Glutamatergic neuron (in vitro differentiated cells): ENCODE results near the gene TBX1. TPM values are rescaled to one million over a fixed set of nuclear protein-coding genes. Genes with fewer than 3 reads are reported as not detected.

Experiments
- DNase-seq: peaks from one replicate; pipeline ENCODE4 v3.0.0; 2022
- H3K27ac Mint-ChIP-seq: one replicate; pipeline ENCODE4 v1.8.0; 2020; ENCODE audit warnings: mild to moderate bottlenecking, mixed read lengths, inconsistent platforms; ENCODE audit not compliant: unreplicated experiment
- H3K27me3 Mint-ChIP-seq: one replicate; pipeline ENCODE4 v1.8.0; 2020; ENCODE audit warnings: mild to moderate bottlenecking, moderate library complexity, mixed read lengths, inconsistent platforms; ENCODE audit not compliant: unreplicated experiment
- H3K36me3 Mint-ChIP-seq: one replicate; pipeline ENCODE4 v1.8.0; 2020; ENCODE audit warnings: mild to moderate bottlenecking, mixed read lengths, inconsistent platforms; ENCODE audit not compliant: unreplicated experiment
- H3K4me1 Mint-ChIP-seq: one replicate; pipeline ENCODE4 v1.8.0; 2020; ENCODE audit warnings: mild to moderate bottlenecking, low read depth, mixed read lengths, inconsistent platforms; ENCODE audit not compliant: unreplicated experiment
- H3K4me3 Mint-ChIP-seq: one replicate; pipeline ENCODE4 v1.8.0; 2020; ENCODE audit warnings: mild to moderate bottlenecking, mixed read lengths, inconsistent platforms; ENCODE audit not compliant: unreplicated experiment
- H3K9me3 Mint-ChIP-seq: one replicate; pipeline ENCODE4 v1.8.0; 2020; ENCODE audit warnings: mild to moderate bottlenecking, moderate library complexity, mixed read lengths, inconsistent platforms; ENCODE audit not compliant: unreplicated experiment
- total RNA-seq: library from RNA; stranded (reverse); fragmentation: NEBNext Ultra II Directional; extraction: Animal tissue kit (Norgen Biotek cat#: 25700); gene quantifications from one replicate; pipeline ENCODE4 v1.2.1, GENCODE V29; 2021; ENCODE audit not compliant: unreplicated experiment
- TF ChIP-seq, protein P1 (sequence below): fragments of 200-600 bp; sonication (generic); IDR thresholded peaks from one replicate; pipeline ENCODE4 v1.5.0; 2021; ENCODE audit not compliant: partially characterized antibody, unreplicated experiment

Gene TBX1
- total RNA-seq, 1 donor from 2014 or later, result 2.4 TPM

DNA sequence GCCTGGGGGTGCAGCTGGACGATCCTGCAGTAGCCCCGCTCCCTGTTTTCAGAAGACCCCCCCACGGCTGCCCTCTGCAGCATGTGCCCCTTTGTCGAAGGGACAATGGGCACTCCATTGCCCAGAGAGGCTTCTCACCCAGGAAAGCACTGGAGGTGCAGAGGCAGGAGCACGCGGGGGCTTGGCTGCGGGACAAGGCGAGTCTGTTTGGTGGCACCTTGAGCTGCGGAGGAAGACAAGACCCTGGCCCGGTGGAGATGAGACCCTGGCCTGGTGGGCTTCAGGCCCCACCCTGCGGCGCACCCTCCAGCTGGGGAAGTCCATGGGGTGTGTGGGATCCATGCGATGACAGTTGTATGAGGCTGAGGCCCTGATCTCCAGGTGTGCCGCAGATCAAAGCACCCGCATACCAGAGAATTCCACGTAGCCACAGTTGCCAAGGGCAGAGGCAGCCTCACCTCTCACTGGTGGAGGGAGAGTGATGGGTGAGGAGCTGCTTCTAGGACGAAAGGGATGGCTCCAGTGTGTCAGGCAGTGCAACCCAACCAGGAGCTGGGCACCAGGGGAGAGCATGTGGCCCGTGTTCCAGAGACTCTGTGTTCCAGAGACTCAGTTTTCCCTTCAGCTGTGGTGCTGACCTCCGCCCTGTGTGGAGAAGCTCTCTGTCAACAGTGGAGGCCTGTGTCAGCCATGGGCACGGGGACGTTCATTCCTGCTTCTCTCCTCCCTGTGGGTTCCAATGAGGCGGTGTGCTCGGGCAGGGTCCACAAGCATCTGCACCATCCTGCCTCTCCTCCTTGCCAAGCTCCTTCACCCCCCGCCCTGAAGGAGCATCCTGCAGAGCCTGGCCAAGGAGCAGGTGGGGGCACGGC lies 10.0 kb downstream of the TBX1 start:
- peaks cover 10% of the 10 kb centered on the region for H3K27me3 Mint-ChIP-seq

DNA sequence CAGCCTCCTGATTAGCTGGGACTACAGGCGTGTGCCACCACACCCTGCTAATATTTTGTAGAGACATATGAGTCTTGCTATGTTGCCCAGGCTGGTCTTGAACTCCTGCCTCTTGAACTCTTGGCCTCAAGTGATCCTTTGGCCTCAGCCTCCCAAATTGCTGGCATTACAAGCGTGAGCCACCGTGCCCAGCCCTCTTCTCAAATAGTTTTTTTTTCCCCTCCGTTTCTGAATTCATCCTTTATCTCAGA lies 11.8 kb downstream of the TBX1 start:
- no peak for DNase-seq

More for the DNA sequence above, 10.0 kb downstream of the TBX1 start:
- DNase-seq, result no peak
- TF ChIP-seq, protein P1, sequence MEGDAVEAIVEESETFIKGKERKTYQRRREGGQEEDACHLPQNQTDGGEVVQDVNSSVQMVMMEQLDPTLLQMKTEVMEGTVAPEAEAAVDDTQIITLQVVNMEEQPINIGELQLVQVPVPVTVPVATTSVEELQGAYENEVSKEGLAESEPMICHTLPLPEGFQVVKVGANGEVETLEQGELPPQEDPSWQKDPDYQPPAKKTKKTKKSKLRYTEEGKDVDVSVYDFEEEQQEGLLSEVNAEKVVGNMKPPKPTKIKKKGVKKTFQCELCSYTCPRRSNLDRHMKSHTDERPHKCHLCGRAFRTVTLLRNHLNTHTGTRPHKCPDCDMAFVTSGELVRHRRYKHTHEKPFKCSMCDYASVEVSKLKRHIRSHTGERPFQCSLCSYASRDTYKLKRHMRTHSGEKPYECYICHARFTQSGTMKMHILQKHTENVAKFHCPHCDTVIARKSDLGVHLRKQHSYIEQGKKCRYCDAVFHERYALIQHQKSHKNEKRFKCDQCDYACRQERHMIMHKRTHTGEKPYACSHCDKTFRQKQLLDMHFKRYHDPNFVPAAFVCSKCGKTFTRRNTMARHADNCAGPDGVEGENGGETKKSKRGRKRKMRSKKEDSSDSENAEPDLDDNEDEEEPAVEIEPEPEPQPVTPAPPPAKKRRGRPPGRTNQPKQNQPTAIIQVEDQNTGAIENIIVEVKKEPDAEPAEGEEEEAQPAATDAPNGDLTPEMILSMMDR, result no peak
- H3K4me3 Mint-ChIP-seq, result no peak overlapping the region
- H3K9me3 Mint-ChIP-seq, result peaks cover 7% of the 10 kb centered on the region
- no peak overlapping the region for H3K27ac Mint-ChIP-seq
- H3K36me3 Mint-ChIP-seq, result peaks cover 5% of the 10 kb centered on the region
- H3K4me1 Mint-ChIP-seq, result peaks cover 1% of the 10 kb centered on the region

DNA sequence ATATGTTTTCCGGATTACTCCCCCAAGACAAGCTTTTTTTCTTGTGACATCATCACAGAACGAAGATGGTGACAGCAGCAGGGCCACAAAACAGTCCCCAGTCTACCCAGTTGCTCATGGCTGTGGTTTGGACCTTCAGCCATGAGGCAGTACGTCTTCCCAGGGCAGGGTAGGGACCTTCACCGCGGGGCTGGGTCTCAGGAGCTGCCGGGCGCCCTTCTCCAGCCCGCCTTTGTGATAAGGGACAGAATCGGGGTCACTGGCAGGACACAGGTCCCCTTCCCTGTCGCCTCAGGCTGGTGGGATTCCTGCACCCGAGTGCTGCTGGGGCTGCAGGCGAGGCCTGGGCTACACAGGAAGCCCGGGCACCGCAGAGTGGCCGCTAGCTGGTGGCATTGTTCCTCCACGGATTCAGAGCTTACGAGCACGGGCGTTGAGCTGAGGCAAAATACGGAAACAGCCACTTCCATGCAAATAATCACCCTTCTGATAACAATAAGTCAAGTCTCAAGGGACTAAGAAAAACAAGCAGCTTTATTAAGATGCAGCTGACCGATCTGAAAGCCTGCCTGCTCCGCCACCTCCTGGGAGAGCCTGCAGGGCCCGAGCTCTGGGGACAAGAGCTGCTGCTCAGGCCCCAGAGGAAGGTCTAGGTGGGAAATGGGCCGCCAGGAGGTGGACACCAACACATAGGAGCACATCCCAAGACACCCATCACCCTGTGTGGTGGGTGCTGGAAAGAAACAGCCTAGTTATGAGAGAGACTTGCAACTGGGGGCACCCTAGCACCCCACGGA lies 12.3 kb downstream of the TBX1 start:
- Mint-ChIP-seq H3K4me1 (peaks cover 1% of the 10 kb centered on the region), H3K4me3 (no peak overlapping the region), H3K27me3 (peaks cover 11% of the 10 kb centered on the region), H3K27ac (no peak overlapping the region), H3K36me3 (peaks cover 5% of the 10 kb centered on the region), H3K9me3 (peaks cover 7% of the 10 kb centered on the region)
- TF ChIP-seq, protein P1, result no peak
- no peak for DNase-seq

More for the DNA sequence above, 11.8 kb downstream of the TBX1 start:
- Mint-ChIP-seq H3K36me3 (peaks cover 5% of the 10 kb centered on the region), H3K27ac (no peak overlapping the region), H3K27me3 (peaks cover 10% of the 10 kb centered on the region), H3K9me3 (peaks cover 7% of the 10 kb centered on the region), H3K4me1 (peaks cover 1% of the 10 kb centered on the region), H3K4me3 (no peak overlapping the region)
- TF ChIP-seq, protein P1, result no peak

DNA sequence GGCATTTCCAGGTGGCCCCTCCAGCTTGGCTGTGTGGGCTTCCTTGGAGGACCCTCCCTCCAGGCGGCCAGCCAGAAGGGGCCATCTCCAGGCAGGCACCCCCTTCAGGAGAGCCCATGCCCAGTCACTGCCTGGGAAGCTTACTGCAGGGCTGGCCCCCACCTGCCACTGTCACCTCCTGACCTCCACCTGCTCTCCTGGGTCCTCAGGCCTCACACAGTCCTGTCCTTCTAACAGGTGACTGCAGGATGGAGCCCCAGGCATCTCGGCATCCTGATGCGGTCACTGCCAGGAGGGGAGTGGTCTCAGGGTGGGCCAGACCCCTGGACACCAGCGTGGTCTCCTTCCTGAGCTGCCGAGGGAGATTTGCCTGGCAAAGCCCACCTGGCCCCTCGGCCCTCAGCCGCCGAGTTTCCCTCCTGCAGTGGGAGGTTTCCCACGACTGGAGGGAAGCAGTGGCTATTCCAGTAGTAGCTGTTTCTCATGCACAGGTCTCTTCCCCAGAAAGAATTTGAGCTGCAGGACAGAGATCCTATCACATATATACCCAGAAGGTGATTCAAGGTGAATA lies 13.0 kb downstream of the TBX1 start:
- Mint-ChIP-seq H3K36me3 (peaks cover 5% of the 10 kb centered on the region), H3K27ac (no peak overlapping the region), H3K27me3 (peaks cover 16% of the 10 kb centered on the region), H3K9me3 (peaks cover 7% of the 10 kb centered on the region), H3K4me1 (peaks cover 1% of the 10 kb centered on the region), H3K4me3 (no peak overlapping the region)
- TF ChIP-seq, protein P1, result no peak
- no peak for DNase-seq

DNA sequence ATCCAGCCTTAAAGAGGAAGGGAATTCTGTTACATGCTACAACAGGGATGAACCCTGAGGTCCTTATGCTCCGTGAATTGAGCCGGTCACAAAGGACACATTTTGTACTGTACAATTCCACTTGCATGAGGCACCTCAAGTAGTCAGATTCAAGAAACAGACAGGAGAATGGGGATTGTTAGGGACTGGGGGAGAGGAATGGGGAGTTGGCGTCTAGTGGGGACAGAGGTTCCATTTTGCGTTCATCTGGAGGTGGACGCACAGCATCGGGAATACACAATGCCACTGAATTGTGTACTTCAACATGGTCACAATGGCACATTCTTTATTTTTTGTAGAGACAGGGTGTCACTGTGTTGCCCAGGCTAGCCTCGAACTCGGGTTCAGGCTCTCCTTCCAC lies 14.1 kb downstream of the TBX1 start:
- peaks cover 17% of the 10 kb centered on the region for H3K27me3 Mint-ChIP-seq
- DNase-seq, result no peak
- H3K27ac Mint-ChIP-seq, result no peak overlapping the region
- peaks cover 1% of the 10 kb centered on the region for H3K4me1 Mint-ChIP-seq
- H3K4me3 Mint-ChIP-seq, result no peak overlapping the region
- TF ChIP-seq, protein P1, result no peak
- peaks cover 8% of the 10 kb centered on the region for H3K9me3 Mint-ChIP-seq
- H3K36me3 Mint-ChIP-seq, result peaks cover 5% of the 10 kb centered on the region
